HEK293 (cell line): Measurements from ENCODE around the gene PPHLN1.

Source experiments
- ATF2 ChIP-seq: fragments of 450-650 bp; formaldehyde crosslinking; IDR thresholded peaks from 2 replicates; pipeline ENCODE4 v1.5.1; 2016; ENCODE audit warnings: missing biosample characterization, missing genetic modification characterization, low read depth
- GLIS1 ChIP-seq: fragments of 450-650 bp; formaldehyde crosslinking; IDR thresholded peaks from 2 replicates; pipeline ENCODE4 v1.5.1; 2016; ENCODE audit warnings: missing biosample characterization, missing genetic modification characterization
- HOXC10 ChIP-seq: sonication (generic); formaldehyde crosslinking; IDR thresholded peaks from 2 replicates; pipeline ENCODE4 v1.8.1; 2023; ENCODE audit warnings: mild to moderate bottlenecking, missing genetic modification reagents
- KLF10 ChIP-seq: fragments of 450-650 bp; IDR thresholded peaks from 2 replicates; pipeline ENCODE4 v1.5.1; 2018; ENCODE audit warnings: missing biosample characterization, mild to moderate bottlenecking, missing genetic modification characterization
- KLF7 ChIP-seq: fragments of 450-650 bp; formaldehyde crosslinking; IDR thresholded peaks from 2 replicates; pipeline ENCODE4 v1.5.1; 2016; ENCODE audit warnings: missing biosample characterization, missing genetic modification characterization, borderline replicate concordance
- PATZ1 ChIP-seq: fragments of 450-650 bp; formaldehyde crosslinking; IDR thresholded peaks from 2 replicates; pipeline ENCODE4 v1.5.1; 2016; ENCODE audit warnings: missing biosample characterization, missing genetic modification characterization
- REST ChIP-seq: fragments of 450-650 bp; formaldehyde crosslinking; IDR thresholded peaks from 2 replicates; pipeline ENCODE4 v1.5.1; 2016; ENCODE audit warnings: missing biosample characterization, missing genetic modification characterization
- SCRT2 ChIP-seq: fragments of 450-650 bp; formaldehyde crosslinking; IDR thresholded peaks from 2 replicates; pipeline ENCODE4 v1.5.1; 2016; ENCODE audit warnings: missing biosample characterization, missing genetic modification characterization
- SETDB1 ChIP-seq: IDR thresholded peaks from one replicate; pipeline ENCODE4 v1.6.1; 2017; ENCODE audit warnings: mild to moderate bottlenecking, low read length, moderate library complexity, mixed read lengths; ENCODE audit not compliant: insufficient read length
- TCF7L2 ChIP-seq: IDR thresholded peaks from 2 replicates; pipeline ENCODE4 v1.6.1; 2011; ENCODE audit warnings: low read depth, mild to moderate bottlenecking, inconsistent platforms, low read length, moderate library complexity, borderline replicate concordance
- YY2 ChIP-seq: fragments of 450-650 bp; formaldehyde crosslinking; IDR thresholded peaks from 2 replicates; pipeline ENCODE4 v1.5.1; 2016; ENCODE audit warnings: missing biosample characterization, missing genetic modification characterization
- ZBTB21 ChIP-seq: fragments of 450-650 bp; formaldehyde crosslinking; IDR thresholded peaks from 2 replicates; pipeline ENCODE4 v1.5.1; 2017; ENCODE audit warnings: missing biosample characterization, missing genetic modification characterization
- ZBTB8A ChIP-seq: fragments of 450-650 bp; formaldehyde crosslinking; IDR thresholded peaks from 2 replicates; pipeline ENCODE4 v1.5.1; 2016; ENCODE audit warnings: missing biosample characterization, missing genetic modification characterization
- ZFP3 ChIP-seq: fragments of 450-650 bp; formaldehyde crosslinking; IDR thresholded peaks from 2 replicates; pipeline ENCODE4 v1.5.1; 2016; ENCODE audit warnings: low read depth, missing biosample characterization, missing genetic modification characterization
- ZNF138 ChIP-seq: fragments of 450-650 bp; formaldehyde crosslinking; IDR thresholded peaks from 2 replicates; pipeline ENCODE4 v1.5.1; 2016; ENCODE audit warnings: missing biosample characterization, missing genetic modification characterization, borderline replicate concordance
- ZNF16 ChIP-seq: fragments of 450-650 bp; formaldehyde crosslinking; IDR thresholded peaks from 2 replicates; pipeline ENCODE4 v1.5.1; 2016; ENCODE audit warnings: low read depth, missing biosample characterization, missing genetic modification characterization
- ZNF169 ChIP-seq: fragments of 450-650 bp; formaldehyde crosslinking; IDR thresholded peaks from 2 replicates; pipeline ENCODE4 v1.5.1; 2016; ENCODE audit warnings: missing biosample characterization, missing genetic modification characterization
- ZNF174 ChIP-seq: fragments of 450-650 bp; formaldehyde crosslinking; IDR thresholded peaks from 2 replicates; pipeline ENCODE4 v1.5.0; 2017; ENCODE audit warnings: missing biosample characterization, mild to moderate bottlenecking, missing genetic modification characterization
- ZNF19 ChIP-seq: fragments of 450-650 bp; formaldehyde crosslinking; IDR thresholded peaks from 2 replicates; pipeline ENCODE4; 2016; ENCODE audit warnings: missing biosample characterization, missing genetic modification characterization, low read depth
- ZNF292 ChIP-seq: fragments of 450-650 bp; formaldehyde crosslinking; IDR thresholded peaks from 2 replicates; pipeline ENCODE4 v1.5.1; 2016; ENCODE audit warnings: low read depth, missing biosample characterization, missing genetic modification characterization, borderline replicate concordance
- ZNF311 ChIP-seq: fragments of 450-650 bp; formaldehyde crosslinking; IDR thresholded peaks from 2 replicates; pipeline ENCODE4 v1.5.1; 2017; ENCODE audit warnings: missing biosample characterization, missing genetic modification characterization, borderline replicate concordance
- ZNF433 ChIP-seq: fragments of 450-650 bp; formaldehyde crosslinking; IDR thresholded peaks from 2 replicates; pipeline ENCODE4 v1.5.1; 2016; ENCODE audit warnings: missing biosample characterization, missing genetic modification characterization, low read depth
- ZNF488 ChIP-seq: fragments of 450-650 bp; formaldehyde crosslinking; IDR thresholded peaks from 2 replicates; pipeline ENCODE4 v1.5.1; 2016; ENCODE audit warnings: missing biosample characterization, missing genetic modification characterization
- ZNF513 ChIP-seq: fragments of 450-650 bp; IDR thresholded peaks from 2 replicates; pipeline ENCODE4 v1.5.1; 2018; ENCODE audit warnings: missing biosample characterization, missing genetic modification characterization
- ZNF555 ChIP-seq: fragments of 450-650 bp; formaldehyde crosslinking; conservative IDR thresholded peaks from 2 replicates; pipeline ENCODE4 v1.5.1; 2017; ENCODE audit warnings: missing biosample characterization, mild to moderate bottlenecking, missing genetic modification characterization, inconsistent platforms
- ZNF629 ChIP-seq: fragments of 450-650 bp; formaldehyde crosslinking; IDR thresholded peaks from 2 replicates; pipeline ENCODE4 v1.5.1; 2017; ENCODE audit warnings: missing biosample characterization, missing genetic modification characterization
- ZNF747 ChIP-seq: fragments of 450-650 bp; formaldehyde crosslinking; IDR thresholded peaks from 2 replicates; pipeline ENCODE4 v1.5.1; 2016; ENCODE audit warnings: missing biosample characterization, missing genetic modification characterization

Gene PPHLN1

GRCh38 chr12:42325653-42326474 lies at the start of gene PPHLN1, which contains the start of gene ZCRB1 (continued):
- TF ChIP-seq GLIS1 (tag by site-specific recombination) (peak; percentile 41; the same call in 1 of the 2 replicates), ZNF169 (tag by site-specific recombination) (no peak), ZBTB8A (peak; percentile 51; the same call in 1 of the 2 replicates), HOXC10 (CRISPR knock-in tag) (no peak), YY2 (tag by site-specific recombination) (no peak), ZNF174 (tag by site-specific recombination) (no peak), SCRT2 (tag by site-specific recombination) (no peak), REST (tag by site-specific recombination) (no peak), ZBTB21 (tag by site-specific recombination) (peak; percentile 77), KLF10 (tag by site-specific recombination) (0 out of 2 replicates have a peak, but pooled peaks have one; percentile 49), ZNF488 (tag by site-specific recombination) (no peak), ZNF513 (no peak), ZNF433 (tag by site-specific recombination) (no peak), ZNF555 (tag by site-specific recombination) (no peak), ZNF629 (tag by site-specific recombination) (peak; percentile 92), PATZ1 (tag by site-specific recombination) (peak; percentile 91), ZFP3 (tag by site-specific recombination) (no peak), SETDB1 (no peak), ATF2 (tag by site-specific recombination) (0 out of 2 replicates have a peak, but pooled peaks have one; percentile 42), ZNF747 (tag by site-specific recombination) (no peak), TCF7L2 (no peak), ZNF311 (no peak), ZNF16 (tag by site-specific recombination) (no peak), KLF7 (tag by site-specific recombination) (0 out of 2 replicates have a peak, but pooled peaks have one; percentile 58), ZNF292 (tag by site-specific recombination) (no peak), ZNF138 (tag by site-specific recombination) (no peak), ZNF19 (tag by site-specific recombination) (no peak)
